HG03139 (cell line): ENCODE results near the gene IL36A.

Experiments used
- ATAC-seq: cut with Tn5 transposase; IDR thresholded peaks from one replicate; pipeline ENCODE4 v1.9.1; 2021; ENCODE audit not compliant: unreplicated experiment

Gene IL36A

GRCh38 chr2:113005030-113005509 is at the start of gene IL36A:
Gene IL36A (plus strand): TSS chr2:113005459. CDS start chr2:113005872, 413 bp downstream.
- no peak for ATAC-seq

GRCh38 chr2:112957511-112957910 is 47.7 kb upstream of the IL36A start:
- ATAC-seq, result no peak

DNA sequence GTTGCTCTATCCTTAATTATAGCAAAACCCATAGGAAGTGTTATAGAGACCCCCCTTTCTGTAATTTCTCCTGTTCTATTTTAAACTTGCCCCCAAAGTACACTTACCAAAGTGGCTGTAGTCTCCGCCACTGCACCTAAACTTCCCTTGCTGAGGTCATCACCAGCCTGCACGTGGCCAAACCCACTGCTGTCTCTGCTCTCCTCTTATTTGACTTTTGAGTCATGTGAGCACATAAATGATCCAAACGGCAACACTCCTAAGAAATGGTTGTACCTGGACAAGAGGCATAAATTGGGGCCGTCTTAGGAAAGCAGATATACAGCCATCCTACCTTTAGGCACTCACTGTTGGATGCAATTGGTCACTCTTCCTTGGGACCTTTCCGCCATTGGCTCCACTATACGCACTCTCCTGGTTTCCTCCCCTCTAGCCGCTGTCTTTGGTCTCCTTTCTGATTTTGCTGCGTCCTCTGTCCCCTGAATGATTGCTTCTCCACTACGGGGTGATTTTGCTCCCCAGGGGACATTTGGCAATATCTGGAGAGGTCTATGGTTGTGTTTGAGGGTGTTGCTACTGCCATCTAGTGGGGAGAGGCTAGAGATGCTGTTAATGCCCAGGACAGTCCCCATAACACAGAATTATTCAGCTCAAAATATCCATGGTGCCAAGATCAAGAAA is 46.7 kb upstream of the IL36A start:
- ATAC-seq, result no peak

- ATAC-seq, result no peak
These were observed 46.0 kb upstream of the IL36A start for GRCh38 chr2:112959109-112959812.

GRCh38 chr2:112960230-112960825 is 44.9 kb upstream of the IL36A start:
- no peak for ATAC-seq

- no peak for ATAC-seq
These were observed 42.7 kb upstream of the IL36A start for GRCh38 chr2:112962308-112963175.

GRCh38 chr2:112967023-112967422 is 38.2 kb upstream of the IL36A start:
- ATAC-seq, result no peak

DNA sequence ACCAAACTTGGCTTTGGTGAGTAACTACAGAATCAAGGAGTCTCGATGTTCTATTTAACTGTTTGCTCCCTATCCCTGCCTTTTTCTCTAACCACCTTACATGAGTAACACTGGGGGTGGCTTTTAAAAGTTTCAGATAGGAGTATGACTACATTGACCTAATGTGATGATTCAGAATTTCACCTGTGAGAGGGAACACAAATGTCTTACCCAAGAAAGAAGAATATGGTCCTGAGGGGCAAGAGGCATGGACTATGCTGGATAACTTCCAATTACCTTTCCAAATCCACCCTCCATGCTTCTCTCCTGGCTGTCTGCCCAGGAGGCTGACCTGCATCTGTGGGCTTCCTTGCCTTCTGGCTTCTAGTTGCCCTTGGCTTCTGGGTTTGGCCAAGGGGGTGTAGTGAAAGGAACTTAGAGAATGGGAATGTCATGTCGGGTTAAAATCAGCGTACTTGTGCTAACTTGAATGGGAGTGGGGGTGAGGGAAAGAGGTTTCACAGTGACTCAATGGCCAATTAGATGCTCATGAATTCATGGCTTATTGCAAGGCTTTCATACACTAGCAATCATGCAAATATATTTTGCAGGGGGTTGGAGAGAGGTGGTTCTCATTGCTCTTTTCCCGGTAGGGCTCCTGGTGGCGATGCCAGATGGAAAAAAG is 32.7 kb upstream of the IL36A start:
- ATAC-seq, result no peak

GRCh38 chr2:112973156-112973555 is 32.1 kb upstream of the IL36A start:
- ATAC-seq, result no peak

DNA sequence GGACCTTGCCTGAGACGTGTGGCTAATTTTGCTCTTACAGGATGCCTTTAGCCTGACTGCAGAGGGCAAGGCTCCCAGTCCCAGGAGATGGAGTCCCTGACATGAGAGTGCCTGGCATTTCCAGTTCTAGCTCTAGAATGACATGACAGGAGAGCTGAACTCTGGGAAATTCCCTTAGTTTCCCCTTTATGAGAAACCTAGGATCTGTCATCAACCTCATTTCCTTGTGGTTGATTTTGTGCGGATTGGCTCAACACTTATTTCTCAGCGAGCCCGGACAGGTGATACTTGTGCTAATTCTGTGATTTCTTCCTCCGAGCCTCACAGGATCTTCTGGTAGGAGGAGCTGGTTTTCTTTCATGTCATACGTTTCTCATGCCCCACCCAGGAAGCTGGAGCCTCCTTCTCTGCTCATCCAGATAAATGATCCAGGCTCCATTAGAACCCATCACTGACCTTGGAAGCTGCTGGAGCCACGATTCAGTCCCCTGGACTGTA is 27.7 kb upstream of the IL36A start, which contains the start of gene IL36G:
Gene IL36G (plus strand): TSS at position 448 of the 498 bp plus-strand sequence. CDS start 633 bp downstream, outside the sequence.
- ATAC-seq, result no peak

DNA sequence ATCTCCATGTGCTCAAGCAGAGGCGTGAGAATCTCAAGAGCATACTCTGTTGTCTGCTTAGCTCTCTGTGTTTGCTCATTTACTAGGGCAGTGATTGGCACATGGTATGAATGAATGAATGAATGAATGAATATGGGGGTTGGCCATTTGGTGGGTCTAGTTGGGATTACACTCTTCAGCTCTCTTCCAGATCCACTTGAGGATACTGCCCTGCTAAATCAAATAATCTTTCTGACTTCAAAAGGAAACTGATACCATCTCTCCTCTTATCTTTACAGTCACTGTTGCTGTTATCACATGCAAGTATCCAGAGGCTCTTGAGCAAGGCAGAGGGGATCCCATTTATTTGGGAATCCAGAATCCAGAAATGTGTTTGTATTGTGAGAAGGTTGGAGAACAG is 25.5 kb upstream of the IL36A start:
- ATAC-seq, result no peak

- no peak for ATAC-seq
These were observed 24.7 kb upstream of the IL36A start for GRCh38 chr2:112980537-112980936.

DNA sequence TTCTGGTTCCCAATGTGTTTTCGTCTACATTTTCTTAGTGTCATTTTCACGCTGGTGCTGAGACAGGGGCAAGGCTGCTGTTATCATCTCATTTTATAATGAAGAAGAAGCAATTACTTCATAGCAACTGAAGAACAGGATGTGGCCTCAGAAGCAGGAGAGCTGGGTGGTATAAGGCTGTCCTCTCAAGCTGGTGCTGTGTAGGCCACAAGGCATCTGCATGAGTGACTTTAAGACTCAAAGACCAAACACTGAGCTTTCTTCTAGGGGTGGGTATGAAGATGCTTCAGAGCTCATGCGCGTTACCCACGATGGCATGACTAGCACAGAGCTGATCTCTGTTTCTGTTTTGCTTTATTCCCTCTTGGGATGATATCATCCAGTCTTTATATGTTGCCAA is 20.2 kb upstream of the IL36A start:
- no peak for ATAC-seq

- no peak for ATAC-seq
These were observed 15.6 kb upstream of the IL36A start for GRCh38 chr2:112989611-112990010.

GRCh38 chr2:112993831-112994230 is 11.4 kb upstream of the IL36A start:
- ATAC-seq, result no peak

DNA sequence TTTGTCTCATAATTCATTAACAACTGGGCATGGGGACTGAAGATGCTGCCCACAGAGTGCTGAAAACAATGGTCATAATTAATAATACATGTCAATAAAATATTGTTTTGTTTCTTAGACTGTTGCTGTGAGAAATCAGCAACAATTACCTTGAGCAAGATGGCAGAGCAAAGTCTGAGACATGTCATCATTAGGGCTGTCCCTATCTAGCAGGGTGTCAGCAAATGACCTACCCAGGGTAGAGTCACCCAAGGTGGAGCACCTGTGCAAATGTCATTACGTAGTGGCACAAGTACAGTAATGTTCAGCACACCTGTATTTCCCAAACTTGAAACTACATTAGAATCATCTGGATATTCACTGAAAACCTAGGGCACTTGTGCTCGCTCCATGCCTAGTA is 10.6 kb upstream of the IL36A start:
- no peak for ATAC-seq

DNA sequence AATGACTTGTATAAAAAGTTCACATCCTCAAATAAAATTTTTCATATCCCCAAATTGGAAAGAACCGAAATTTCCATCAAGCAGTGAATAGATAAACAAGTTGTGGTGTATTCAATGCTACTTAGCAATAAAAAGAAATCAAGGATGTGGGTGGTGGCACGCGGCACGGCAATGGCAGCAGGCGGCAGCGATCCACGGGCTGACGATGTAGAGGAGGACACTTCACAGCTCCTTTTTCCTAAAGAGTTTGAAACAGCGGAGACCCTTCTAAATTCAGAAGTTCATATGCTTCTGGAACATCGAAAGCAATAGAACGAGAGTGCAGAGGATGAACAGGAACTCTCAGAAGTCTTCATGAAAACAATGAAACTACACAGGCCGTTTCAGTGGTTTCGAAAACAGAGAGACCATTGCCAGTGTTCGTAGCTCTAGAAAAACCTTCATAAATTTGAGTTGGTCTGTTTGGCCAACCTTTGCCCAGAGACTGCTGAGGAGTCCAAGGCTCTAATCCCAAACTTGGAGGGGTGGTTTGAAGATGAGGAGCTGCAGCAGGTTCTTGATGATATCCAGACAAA is 9.8 kb upstream of the IL36A start:
- no peak for ATAC-seq

GRCh38 chr2:112996635-112997034 is 8.6 kb upstream of the IL36A start:
- ATAC-seq, result no peak

DNA sequence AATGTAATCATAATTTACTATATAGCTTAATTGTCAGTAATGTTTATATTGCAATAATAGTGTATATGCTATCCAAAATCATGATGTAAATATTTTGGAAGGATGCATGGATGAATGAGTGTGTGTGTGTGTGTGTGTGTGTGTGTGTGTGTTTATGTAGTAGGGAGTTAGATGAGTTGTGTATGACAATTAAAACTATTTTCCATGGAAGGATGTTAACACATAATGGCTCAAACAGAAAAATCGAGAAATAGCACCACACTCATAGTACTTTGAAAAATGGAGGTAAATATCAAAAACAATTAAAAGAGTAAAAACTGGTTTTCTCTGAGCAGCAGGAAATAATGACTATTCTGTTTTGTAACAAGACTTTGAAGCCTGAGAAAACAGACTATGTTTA is 8.1 kb upstream of the IL36A start:
- no peak for ATAC-seq

- ATAC-seq, result no peak
These were observed 4.8 kb upstream of the IL36A start for GRCh38 chr2:113000436-113000835.
